NCI-H2196 treated with DMSO at 0.1 percent for 48 hours (cell line): ENCODE measurements around the gene PACC1.

Source experiments
- DNase-seq: peaks from one replicate; lab custom pipeline; 2025; ENCODE audit not compliant: unreplicated experiment; lab: John Stamatoyannopoulos, UW

The PACC1 gene

DNA sequence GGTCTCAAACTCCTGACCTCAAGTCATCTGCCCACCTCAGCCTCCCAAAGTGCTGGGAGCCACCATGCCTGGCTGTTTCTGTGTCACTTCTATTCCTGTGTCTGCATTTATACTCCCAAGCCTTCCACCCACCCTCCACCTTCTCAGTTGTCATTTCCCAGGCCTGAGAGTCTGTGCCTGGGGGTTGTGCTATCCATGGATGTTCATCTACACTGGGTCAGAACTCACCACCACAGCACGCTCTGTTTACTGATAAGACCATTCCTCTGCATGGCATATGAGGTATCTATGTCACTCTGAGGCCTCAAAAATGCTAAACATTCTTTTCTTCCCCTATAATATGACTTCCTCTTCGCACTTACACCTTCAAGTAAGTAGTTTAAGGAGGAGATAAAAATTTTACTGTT, 24.1 kb upstream of the PACC1 start:
- no peak for DNase-seq

DNA sequence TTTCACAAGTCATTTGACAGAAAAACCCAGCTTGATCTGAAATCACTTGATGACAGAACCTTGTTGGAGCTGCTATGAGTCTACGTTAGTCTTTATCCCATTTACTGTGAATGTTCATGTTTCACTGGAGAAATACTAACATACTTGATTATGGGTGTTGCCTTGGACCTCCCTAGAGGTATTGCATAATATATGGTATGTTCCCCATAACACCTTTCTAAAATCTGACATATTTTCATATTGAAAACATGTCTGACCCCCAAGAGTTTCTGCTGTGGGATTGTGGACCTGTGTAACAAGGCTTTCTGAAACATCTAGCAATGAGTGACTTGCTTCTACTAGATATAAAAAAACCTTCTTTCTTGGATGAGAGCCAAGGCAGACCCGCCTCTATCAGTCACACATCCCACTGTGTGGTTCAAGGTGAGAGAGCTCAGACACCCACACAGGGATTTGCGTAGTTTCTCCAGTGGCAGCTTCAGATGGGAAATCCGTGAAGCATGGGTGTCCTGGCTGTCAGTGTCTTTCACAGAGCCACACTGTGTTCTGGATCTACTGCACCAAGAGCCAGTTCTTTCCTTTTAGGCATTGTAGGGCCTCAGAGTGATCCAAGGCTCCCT, 22.6 kb upstream of the PACC1 start:
- DNase-seq = no peak

DNA sequence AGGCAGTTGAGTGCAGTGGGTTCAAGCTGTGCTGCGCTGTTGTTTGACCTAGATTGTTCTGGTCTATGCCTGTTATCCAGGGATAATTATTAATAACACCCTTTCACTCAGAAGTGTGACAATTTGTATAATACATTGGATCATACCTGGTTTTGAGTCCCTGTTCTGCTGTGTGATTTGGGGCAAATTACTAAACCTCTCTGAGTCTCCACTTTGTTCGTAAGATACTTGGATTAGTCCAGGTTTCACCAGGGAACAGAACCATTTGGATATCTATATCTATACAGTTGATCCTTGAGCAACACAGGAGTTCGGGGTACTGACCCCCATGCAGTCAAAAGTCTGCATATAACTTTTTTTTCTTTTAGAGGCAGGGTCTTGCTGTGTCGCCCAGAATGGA, 20.3 kb upstream of the PACC1 start:
- no peak for DNase-seq

DNA sequence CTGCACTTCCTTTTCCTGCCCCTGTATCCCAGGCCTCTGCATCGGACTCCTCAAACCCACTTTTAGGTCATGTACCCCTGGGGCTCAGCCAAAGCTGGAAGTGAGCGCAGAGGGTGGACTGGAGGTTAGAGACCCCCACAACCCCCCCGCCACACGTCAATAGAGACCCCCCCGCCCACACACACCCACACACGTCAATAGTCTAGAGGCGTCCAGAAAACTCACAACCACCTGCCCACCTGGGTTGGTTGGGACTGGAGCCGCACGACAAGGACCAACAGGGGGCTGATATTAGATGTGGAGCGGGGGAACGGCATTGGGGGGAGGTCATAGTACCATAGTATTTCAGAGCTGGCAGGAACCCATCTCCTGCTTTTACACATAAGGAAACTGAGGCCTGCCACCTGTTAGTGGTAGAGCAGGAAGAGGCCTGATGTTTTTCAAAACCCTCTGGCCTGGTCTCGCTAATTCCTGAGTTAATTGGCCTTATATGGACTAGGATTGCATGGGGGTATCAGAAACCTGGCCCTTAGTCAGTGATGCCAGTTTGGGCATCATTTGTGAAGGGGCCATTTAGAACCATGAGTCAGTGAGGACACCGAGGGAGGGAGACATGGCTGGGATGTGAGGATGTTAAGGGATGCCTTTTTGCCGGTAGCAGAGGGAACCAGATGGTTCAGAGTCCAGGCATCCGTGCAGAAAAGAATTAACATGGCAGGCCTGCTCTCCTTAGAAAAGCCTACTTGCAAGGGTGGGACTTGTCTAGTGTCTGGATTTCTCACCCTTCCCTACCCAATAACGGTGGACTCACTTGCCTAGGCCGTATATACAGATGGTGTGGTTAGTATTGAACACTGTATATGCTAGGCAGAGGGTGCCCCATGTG, 19.1 kb upstream of the PACC1 start:
- no peak for DNase-seq

DNA sequence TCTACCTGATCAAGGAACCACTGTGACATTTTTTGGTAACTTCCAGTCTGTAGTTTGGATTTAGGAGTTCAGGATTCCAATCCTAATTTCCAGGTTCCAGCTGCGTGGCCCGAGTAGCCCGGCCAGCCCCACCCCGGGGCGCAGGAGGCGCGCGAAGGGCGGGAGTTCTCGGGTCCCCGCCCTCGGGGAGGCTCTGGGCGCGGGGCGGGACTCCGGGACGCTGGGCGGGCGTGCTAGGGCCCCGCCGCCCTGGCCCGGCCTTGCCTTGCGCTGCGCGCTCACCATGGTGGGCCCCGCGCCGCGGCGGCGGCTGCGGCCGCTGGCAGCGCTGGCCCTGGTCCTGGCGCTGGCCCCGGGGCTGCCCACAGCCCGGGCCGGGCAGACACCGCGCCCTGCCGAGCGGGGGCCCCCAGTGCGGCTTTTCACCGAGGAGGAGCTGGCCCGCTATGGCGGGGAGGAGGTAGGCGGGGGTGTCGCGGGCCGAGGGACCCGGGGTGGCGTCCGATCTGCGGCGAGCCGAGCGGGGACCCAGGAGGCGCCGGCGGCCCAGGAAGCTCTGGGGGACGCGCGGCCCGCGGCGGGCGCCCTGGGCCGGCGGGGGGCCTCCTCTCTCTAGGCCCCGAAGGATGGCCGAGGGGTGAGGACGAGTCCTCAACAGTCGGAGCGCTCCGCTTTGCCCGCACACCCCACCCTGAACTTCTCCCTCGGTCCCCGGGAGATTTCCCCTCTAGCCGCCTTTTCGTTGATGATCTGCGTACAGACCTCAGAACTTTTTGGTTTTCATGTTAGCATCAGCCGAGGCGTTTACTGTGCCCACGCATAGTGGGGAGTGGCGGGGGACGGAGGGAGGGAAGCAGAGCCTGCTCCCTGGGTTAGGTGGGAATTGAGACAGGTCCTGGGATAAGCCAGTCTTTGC, 18.2 kb upstream of the PACC1 start, which contains the start of gene NENF:
Gene NENF (plus strand): TSS at position 260 of the 916 bp plus-strand sequence. CDS start 24 bp downstream, at position 284.
- DNase-seq = peak; percentile 64

DNA sequence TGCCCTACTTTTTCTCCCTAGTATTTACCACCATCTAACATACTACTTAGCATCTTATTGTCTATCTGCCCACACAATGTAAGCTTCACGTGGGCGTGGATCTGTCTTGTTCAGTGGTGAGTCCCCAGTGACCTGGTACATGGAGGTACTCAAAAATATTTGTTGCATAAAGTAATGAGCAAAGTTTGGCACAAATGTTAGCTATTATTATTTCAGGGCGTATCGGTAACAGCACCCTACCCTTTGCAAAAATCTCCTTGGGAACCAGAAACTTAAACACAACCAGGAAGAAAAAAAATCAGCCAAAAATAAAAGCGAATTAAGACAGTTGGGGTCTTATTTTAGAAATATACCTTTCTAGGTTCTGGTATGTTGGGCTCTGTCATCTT, 17.6 kb upstream of the PACC1 start:
- DNase-seq = no peak

DNA sequence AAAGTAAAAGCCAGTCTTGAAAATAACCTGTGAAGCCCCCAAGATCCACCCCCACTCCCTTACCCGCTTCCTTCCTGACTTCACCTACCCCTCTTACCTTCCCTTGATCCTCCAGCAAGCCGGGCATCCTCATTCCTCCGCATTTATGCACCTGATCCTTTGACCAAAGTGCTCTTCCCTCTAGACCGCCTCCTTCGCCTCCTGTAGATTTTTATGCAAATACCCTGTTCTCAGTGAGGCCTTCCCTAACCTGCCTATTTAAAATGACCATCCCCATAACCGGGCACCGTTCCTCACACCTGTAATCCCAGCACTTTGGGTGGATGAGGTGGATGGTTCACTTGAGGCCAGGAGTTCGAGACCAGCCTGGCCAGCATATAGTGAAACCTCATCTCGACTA, 17.0 kb upstream of the PACC1 start:
- DNase-seq = no peak

DNA sequence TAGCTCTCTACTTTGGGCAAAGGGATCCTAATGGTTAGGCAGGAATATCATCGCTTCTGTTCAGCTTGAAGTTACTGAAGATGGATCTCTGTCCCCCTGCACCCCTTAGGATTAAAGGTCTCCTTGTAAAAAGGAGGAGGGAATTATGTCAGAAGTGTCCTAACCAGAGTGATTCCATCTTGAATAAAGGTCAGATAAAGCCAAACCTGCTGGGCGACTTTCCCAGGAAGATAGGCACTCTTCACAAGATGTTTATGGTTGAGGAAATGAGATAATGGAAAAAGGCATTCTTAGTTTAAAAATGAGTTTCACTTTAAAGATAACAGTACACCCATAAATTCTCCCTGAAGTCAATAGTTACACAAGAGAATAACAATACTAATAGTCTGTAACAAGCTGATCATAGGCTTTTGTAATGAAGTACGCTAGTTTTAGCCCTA, 16.3 kb upstream of the PACC1 start:
- no peak for DNase-seq

DNA sequence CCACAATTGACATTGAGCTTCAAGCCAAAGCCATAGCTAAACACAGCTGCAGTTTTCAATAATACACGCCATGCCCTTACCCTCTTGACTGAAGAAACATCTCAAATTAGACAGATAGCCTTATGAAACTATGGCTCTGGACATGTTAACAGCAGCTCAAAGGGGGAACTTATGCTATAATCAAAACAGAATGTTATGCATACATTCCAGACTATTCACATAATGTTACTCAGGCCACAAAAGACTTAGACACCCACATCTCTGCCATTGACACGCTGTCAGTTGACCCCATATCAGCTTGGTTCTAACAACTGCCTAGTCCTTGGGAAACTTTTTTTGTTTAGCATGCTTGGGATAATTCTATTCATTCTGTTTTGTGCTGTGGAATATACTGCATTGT, 15.7 kb upstream of the PACC1 start:
- DNase-seq = no peak

DNA sequence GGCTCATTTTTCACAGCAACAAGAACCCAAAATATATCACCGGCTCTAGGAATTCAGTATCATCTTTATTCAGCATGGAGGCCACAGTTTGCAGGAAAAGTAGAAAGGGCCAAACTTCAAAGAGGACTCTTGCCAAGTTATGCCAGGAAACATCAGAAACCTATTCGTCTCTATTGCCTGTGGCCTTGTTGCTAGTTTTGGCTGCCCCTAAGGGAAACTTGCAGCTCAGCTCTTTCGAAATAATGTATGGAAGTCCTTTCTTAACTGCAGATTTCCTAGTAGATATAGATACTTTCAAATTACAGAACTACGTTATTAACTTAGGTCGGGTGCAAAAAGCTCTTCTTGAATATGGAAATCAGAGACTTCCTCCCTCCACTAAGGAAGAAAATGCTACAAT, 13.8 kb upstream of the PACC1 start:
- DNase-seq = no peak

DNA sequence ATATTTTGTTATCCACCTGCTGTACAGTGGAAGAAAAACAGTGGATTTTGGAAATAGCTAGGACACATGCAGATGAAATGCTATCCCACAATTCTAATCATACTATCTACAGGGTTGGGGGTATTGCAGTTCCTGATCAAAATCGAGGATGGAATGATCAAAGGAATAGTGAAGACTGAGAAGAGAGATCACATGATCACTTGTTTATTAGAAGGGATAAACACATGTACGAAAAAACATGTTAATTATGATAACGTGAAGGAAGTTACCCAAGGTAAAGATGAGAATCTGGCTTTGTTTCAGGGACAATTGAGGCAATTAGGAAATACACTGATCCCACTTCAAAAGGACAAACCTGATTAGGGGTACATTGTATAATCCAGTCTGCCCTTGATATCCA, 9.2 kb upstream of the PACC1 start:
- no peak for DNase-seq

DNA sequence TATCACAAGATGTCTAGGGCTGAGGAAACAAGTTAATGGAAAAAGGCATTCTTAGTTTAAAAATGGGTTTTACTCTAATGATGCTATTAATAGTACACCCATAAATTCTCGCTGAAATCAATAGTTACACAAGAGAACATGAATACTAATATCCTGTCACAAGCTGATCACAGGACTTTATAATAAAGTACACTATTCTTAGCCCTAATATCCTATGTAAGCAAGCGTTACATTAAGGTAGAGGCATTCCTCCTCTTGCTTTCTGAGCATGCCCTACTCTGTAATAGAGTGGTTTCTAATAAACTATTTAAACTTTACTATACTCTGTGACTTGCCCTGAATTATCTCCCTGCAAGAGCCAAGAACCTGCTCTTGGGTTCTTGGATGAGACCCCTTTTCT, 6.5 kb upstream of the PACC1 start:
- no peak for DNase-seq

DNA sequence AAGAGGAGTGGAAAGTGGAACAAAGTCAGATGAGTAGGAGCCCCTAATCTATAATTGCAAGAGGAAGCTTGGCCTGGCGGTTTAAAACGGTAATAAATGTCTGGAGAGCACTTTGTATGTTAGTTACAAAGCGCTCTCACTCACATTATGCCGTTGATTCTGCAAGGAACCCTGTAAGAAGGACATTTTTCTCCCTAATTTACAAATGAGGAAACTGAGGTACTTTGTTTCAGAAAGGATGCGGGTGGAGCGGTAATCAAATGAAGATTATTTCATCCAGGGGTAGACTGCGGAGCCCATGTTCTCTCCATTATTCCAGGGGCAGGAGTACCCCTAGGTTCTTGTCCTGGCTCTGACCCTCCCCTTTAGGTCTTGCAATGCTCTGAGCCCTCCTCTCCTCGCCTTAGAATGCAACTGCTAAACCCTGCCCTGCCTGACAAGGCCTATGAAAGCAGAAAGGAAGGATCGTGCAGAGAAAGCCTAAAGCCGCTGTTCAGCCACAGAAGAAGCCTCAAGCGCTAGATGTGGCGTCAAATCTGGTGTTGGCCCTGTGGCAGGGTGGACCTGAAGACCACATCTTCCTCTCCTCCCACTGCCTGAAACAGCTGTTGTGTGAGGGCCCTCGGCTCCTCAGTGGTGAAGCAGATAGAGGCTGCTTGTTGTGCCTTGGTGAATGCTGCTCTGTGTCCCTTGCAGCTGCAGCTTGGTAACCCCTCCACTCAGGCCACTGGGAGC, 588 bp upstream of the PACC1 start:
- no peak for DNase-seq

DNA sequence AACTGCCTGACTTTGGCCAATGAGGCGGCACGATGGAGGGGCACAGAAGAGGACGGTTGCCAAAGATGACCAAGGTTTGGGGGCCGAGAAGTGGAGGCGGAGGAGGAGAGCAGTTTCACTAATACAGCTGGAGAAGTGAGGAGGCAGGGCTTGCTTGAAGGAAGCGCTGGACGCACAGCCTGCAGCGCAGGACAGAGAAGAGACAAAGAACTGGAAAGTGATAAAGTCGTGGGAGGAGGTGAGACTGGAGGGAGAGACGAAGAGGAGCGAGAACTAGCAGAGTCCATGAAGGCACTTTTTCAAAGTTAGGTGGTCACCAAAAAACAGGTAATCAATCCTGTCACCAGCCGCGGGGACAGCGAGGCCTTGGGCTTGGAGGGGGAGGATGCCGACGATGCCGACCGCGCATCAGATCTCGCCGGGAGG, 771 bp downstream of the PACC1 start:
- DNase-seq = no peak

DNA sequence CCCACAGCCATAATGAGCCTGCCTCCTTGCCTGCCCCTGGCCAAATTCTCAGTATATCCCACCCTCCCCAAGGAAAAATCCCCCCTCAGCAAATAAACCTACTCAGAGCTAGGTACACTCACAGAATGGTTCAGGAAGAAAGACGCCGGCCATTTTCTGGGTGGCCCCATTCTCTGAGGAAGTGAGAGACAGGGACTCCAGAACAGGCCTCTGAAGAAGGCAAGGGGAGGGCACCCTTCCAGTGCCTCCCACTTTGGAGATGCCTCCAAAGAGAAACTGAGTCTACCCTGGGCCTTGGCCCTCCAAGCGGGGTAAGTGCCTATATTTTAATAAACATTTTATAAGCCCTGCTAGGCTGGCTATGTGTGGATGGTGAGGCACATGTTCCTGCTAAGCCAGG, 2.3 kb downstream of the PACC1 start:
- no peak for DNase-seq

DNA sequence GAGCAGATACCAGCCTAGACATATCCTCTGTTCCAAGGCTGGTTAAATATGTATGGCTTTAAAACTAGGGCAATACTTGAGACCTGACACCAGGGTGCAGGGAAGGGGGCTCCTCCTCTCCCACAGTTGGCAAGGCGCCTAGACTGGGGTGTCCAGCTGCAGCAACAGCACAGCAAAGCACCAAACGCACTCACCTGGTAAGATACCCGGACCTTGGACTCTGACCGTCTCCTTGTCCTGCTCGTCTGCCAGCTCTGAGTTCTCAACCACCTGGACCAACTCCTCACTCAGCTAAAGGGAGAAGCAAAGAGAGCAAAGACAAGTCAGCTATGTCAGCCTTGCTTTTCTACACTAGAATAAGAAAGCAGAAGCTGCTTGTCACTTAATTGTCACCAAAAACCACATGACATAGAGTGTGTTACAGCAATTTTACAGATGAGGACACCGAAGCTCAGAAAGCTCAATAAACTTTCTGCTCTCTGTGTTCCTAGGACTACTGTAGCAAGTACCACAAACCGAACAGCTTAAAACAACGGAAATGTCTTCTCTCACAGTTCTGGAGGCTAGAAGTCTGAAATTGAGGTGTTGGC, 4.4 kb downstream of the PACC1 start:
- DNase-seq = no peak

DNA sequence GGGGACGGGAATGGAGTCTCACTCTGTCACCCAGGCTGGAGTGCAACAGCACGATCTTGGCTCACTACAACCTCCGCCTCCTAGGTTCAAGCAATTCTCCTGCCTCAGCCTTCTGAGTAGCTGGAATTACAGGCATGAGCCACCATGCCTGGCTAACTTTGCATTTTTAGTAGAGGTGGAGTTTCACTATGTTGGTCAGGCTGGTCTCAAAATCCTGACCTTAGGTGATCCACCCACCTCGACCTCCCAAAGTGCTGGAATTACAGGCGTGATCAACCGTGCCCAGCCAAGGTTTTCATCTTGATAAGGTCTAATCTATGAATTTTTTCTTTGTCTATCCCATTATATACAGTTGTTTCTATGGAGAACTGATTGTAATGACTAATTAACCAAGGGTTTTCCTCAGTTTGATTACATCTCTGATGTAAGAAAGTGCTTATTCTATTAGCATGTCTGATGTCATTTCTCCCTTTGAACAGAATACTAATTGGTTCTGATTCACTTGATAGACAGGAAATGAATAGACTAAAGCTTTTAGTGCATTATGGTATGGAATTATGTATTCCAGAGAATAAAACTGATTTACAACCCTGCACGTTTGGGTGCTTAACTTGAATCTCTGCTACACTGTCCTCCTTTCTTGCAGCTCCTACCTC, 11.9 kb downstream of the PACC1 start:
- DNase-seq = no peak

DNA sequence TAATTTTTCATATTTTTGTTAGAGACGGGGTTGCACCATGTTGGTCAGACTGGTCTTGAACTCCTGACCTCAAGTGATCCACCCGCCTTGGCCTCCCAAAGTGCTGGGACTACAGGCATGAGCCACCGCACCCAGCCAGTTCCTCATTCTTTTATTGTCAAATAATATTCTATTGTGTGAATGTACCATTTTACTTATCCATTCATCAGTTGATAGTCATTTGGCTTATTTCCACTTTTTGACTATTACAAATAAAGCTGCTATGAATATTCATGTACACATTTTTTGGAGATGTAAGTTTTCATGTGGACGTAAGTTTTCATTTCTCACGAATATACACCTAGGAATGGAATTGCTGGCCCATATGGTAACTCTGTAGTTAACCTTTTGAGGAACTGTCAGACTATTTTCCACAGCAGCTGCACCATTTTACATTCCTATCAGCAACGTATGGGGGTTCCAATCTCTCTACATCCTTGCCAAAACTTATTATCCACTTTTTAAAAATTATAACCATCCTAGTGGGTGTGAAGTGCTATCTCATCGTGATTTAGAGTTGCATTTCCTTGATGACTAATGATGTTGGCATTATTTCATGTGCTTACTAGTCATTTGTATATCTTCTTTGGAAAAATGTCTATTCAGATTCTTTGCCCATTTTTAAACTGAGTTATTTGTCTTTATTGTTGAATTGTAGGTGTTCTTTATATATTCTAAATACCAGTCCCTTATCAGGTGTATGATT, 12.7 kb downstream of the PACC1 start:
- DNase-seq = no peak

DNA sequence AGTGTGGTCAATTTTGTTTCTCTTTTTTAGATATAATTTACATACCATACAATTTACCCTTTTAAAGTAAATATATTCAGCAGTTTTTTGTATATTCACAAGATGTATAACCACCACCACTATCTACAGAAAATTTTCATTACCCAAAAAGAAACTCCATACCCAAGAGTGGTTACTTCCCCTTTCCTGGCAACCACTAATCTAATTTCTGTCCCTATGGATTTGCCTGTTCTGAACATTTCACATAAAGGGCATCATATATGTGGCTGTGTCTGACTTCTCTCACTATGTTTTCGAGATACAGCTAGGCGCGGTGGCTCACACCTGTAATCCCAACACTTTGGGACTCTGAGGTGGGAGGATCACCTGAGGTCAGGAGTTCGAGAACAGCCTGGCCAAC, 13.6 kb downstream of the PACC1 start:
- DNase-seq = no peak
